Activated CD4-positive, alpha-beta T cell treated with anti-CD3 and anti-CD28 coated beads, Interleukin-2, amount 10 ng/mL, durations not matched to agents 24 days and 14 days (primary cell): ENCODE results near the gene HYKK. TPM values are rescaled to one million over a fixed set of nuclear protein-coding genes. Genes with fewer than 3 reads are reported as not detected.
"Not testable (repeated sequence)": the region's sequence is repeated elsewhere in the genome, so short reads cannot be mapped to it uniquely, and the experiment has no call there.

ENCODE experiments used
- DNase-seq: peaks from one replicate; pipeline ENCODE4 v3.0.0; 2022
- H3K27ac Mint-ChIP-seq: one replicate; pipeline ENCODE4 v1.8.0; 2022; ENCODE audit warnings: mild to moderate bottlenecking, mixed read lengths
- H3K27me3 Mint-ChIP-seq: one replicate; pipeline ENCODE4 v1.8.0; 2022; ENCODE audit warnings: mixed read lengths
- H3K36me3 Mint-ChIP-seq: one replicate; pipeline ENCODE4 v1.8.0; 2022; ENCODE audit warnings: low read depth, mild to moderate bottlenecking, mixed read lengths
- H3K4me1 Mint-ChIP-seq: one replicate; pipeline ENCODE4 v1.8.0; 2021; ENCODE audit warnings: mixed read lengths
- H3K4me3 Mint-ChIP-seq: one replicate; pipeline ENCODE4 v1.8.0; 2022; ENCODE audit warnings: mild to moderate bottlenecking, moderate library complexity, mixed read lengths
- H3K9me3 Mint-ChIP-seq: one replicate; pipeline ENCODE4 v1.8.0; 2021; ENCODE audit warnings: mixed read lengths
- intact Hi-C: fragments of 100-400 bp; cut with micrococcal nuclease; formaldehyde crosslinking; loops from one replicate; pipeline ENCODE4 v1.15.1; 2023
- total RNA-seq: library from RNA; stranded (reverse); gene quantifications from 2 replicates; pipeline ENCODE4 v1.2.3, GENCODE V29; 2022

Gene HYKK
- total RNA-seq, 1 donor from 2014 or later, result 1.6 TPM

DNA sequence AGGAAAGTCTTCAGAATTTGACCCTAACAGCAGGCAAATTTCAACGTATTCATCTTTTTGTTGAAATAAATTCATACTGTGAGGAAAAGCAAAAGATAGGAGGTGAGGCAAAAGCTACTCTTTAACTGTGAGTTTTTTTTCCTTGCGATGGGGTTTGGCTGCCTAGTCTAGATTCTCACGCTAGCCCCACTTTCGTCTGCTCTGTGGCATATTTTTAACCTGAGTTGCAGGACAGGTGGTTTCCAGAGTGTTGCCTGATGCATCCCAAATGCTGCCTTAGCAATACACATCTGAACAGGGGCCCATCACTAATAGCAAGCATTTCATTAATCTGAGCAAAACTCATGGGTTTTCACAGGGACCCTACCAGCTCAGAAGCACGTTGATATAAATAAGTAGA lies 44.5 kb downstream of the HYKK start:
- no peak overlapping the region for H3K27ac Mint-ChIP-seq
- intact Hi-C loops, result no loop called here
- H3K4me3 Mint-ChIP-seq, result no peak overlapping the region
- H3K9me3 Mint-ChIP-seq, result no peaks in the 10 kb centered on the region
- H3K4me1 Mint-ChIP-seq, result peaks cover 2% of the 10 kb centered on the region
- H3K27me3 Mint-ChIP-seq, result peaks cover 4% of the 10 kb centered on the region
- no peak for DNase-seq
- peaks cover 26% of the 10 kb centered on the region for H3K36me3 Mint-ChIP-seq

DNA sequence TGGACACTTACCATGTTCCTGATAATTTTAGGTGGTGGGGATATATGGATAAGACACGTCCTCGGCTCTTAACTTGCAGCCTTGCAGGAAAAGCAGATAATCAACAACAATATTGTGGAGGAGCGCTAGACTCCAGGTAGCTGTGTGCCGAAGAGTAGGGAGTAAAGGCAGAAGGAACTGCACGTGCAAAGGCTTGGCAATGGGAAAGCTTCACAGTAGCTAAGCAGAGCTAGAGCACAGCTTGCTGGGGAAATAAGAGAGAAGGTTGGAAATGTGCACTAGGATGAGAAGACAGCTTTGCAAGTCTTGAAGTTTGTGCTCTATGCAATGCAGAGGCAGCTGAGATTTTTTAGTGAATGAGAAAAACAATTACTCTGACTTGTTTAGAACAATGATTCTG lies 45.2 kb downstream of the HYKK start:
- DNase-seq, result no peak
- intact Hi-C loops, result no loop called here
- Mint-ChIP-seq H3K36me3 (peaks cover 24% of the 10 kb centered on the region), H3K4me1 (peaks cover 2% of the 10 kb centered on the region), H3K9me3 (no peaks in the 10 kb centered on the region), H3K4me3 (no peak overlapping the region), H3K27ac (no peak overlapping the region), H3K27me3 (peaks cover 4% of the 10 kb centered on the region)

DNA sequence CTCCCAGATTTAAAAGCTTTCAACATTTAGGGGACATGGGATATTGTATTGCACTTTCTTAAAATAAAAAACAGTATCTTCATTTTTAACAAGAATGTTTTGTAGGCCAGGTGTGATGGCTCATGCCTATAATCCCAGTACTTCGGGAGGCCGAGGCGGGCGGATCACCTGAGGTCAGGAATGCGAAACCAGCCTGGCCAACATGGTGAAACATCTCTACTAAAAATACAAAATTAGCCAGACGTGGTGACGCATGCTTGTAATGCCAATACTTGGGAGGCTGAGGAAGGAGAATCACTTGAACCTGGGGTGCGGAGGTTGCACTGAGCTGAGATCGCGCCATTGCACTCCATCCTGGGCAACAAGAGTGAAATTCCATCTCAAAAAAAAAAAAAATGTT lies 52.8 kb downstream of the HYKK start:
- H3K27me3 Mint-ChIP-seq, result peaks cover 23% of the 10 kb centered on the region
- H3K4me3 Mint-ChIP-seq, result not testable (repeated sequence)

DNA sequence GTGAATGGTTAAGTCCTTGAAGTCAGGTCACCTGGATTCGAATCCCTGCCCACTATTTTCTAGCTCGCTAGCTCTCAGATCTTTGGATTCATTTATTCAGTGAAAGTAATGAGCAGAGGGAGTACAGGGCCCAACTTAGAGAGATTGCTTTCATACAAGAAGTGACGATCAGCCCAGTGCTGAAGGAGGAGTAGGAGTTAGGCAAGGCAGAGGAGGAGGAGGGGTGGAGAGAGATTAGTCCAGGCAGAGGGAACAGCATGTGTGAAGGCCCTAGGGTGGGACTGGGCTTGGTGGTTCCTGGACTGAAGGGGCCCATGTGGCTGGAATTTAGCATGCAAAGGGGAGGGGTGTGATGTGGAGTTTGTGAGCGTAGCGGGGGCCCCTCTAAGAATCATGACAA lies 54.1 kb downstream of the HYKK start:
- intact Hi-C loops, result no loop called here
- no peak overlapping the region for H3K4me3 Mint-ChIP-seq
- no peak for DNase-seq
- H3K36me3 Mint-ChIP-seq, result no peaks in the 10 kb centered on the region
- H3K27me3 Mint-ChIP-seq, result peaks cover 28% of the 10 kb centered on the region
- H3K4me1 Mint-ChIP-seq, result peaks cover 19% of the 10 kb centered on the region
- H3K27ac Mint-ChIP-seq, result no peak overlapping the region
- H3K9me3 Mint-ChIP-seq, result no peaks in the 10 kb centered on the region

More for the DNA sequence above, 52.8 kb downstream of the HYKK start:
- intact Hi-C loops, H3K36me3 Mint-ChIP-seq, H3K9me3 Mint-ChIP-seq, DNase-seq, H3K27ac Mint-ChIP-seq: not testable (repeated sequence)
- peaks cover 10% of the 10 kb centered on the region for H3K4me1 Mint-ChIP-seq

DNA sequence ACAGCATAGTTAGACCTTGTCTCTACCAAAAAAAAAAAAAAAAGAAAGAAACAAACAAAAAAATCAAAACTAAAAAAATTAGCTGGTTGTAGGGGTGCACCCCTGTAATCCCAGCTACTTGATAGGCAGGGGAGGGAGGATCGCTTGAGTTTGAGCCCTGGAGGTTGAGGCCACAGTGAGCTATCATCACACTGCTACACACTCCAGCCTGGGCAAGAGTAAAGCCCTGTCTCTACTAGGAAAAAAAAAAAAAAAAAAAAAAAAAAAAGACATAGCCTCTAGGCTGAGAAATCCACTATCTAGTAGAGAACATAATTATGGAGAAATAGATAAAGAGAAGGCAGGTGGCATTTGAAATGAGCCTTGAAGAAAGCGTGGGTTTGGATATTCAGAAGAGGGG lies 55.7 kb downstream of the HYKK start:
- Mint-ChIP-seq H3K4me3 (no peak overlapping the region), H3K36me3 (no peaks in the 10 kb centered on the region), H3K27me3 (peaks cover 37% of the 10 kb centered on the region), H3K27ac (no peak overlapping the region), H3K4me1 (peaks cover 23% of the 10 kb centered on the region), H3K9me3 (no peaks in the 10 kb centered on the region)
- intact Hi-C loops, result no loop called here
- no peak for DNase-seq

DNA sequence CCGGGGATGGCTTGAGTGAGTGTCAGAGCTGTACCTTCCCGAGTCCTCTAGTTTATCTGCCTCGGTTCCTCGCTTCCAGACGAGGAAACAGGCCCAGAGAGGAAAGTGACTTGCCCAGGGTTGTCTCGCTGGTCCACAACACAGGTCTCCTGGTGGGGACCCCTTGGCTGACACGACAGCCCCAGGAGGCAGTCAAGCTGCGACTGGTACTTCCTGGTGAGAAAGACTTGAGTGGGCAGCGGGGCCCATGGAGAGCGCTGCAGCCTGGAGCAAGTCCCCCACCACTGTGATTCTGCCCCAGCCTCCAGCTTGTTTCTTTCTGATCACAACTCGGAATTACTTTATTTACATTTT lies 57.3 kb downstream of the HYKK start:
- H3K9me3 Mint-ChIP-seq, result no peaks in the 10 kb centered on the region
- intact Hi-C loops, result loop anchor here (1.0 kb wide), 1 partner anchor 24 kb away; the partner anchor contains the start of gene PSMA4
- H3K27me3 Mint-ChIP-seq, result peaks cover 33% of the 10 kb centered on the region
- peaks cover 23% of the 10 kb centered on the region for H3K4me1 Mint-ChIP-seq
- no peaks in the 10 kb centered on the region for H3K36me3 Mint-ChIP-seq
- no peak for DNase-seq
- H3K4me3 Mint-ChIP-seq, result peak overlapping the region; percentile 87
- H3K27ac Mint-ChIP-seq, result no peak overlapping the region

DNA sequence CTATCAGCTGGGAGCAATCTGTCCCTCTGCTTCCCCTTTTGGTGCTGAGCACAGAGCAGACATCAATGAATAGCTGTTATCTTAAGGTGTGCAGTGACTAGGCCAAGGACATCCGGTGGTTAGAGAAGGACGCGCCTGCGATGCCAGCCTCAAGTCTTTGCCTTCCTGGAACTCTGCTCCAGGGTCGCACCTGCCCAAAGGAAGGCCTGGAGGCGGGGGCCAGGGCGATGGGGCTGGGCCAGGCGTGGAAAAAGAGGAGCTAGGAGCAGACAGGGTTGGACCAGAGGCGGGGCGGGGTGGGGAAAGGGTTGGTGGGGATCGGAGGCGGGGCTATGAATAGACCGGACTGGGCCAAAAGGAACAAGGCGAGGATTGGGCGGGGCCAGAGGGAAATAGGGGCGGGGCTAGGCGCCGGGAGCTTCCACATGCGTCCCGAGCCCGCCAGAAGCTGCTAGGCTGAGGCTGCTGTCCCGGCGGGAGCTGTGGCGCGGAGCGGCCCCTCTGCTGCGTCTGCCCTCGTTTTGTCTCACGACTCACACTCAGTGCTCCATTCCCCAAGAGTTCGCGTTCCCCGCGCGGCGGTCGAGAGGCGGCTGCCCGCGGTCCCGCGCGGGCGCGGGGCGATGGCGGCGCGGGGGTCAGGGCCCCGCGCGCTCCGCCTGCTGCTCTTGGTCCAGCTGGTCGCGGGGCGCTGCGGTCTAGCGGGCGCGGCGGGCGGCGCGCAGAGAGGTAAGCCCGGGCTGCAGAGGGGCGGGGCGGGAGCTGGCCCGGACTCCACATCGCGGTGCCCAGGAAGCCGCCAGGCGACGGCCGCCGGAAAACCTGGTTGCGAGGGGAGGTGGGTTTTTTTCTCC lies 57.9 kb downstream of the HYKK start, which contains the start of gene CHRNA5:
CHRNA5 (plus strand) TSS at position 424 of the 854 bp plus-strand sequence; CDS start at position 624, 200 bp downstream.
- Mint-ChIP-seq H3K4me3 (peak within 1 kb of the TSS; percentile 87), H3K36me3 (no peaks in the 10 kb centered on the region), H3K9me3 (no peaks in the 10 kb centered on the region), H3K27ac (peak within 1 kb of the TSS; percentile 78), H3K4me1 (peaks cover 23% of the 10 kb centered on the region), H3K27me3 (peaks cover 33% of the 10 kb centered on the region)
- DNase-seq, result peak; percentile 87
- intact Hi-C loops, result loop anchor here (1.0 kb wide), 1 partner anchor 25 kb away; the partner anchor contains the start of gene PSMA4

DNA sequence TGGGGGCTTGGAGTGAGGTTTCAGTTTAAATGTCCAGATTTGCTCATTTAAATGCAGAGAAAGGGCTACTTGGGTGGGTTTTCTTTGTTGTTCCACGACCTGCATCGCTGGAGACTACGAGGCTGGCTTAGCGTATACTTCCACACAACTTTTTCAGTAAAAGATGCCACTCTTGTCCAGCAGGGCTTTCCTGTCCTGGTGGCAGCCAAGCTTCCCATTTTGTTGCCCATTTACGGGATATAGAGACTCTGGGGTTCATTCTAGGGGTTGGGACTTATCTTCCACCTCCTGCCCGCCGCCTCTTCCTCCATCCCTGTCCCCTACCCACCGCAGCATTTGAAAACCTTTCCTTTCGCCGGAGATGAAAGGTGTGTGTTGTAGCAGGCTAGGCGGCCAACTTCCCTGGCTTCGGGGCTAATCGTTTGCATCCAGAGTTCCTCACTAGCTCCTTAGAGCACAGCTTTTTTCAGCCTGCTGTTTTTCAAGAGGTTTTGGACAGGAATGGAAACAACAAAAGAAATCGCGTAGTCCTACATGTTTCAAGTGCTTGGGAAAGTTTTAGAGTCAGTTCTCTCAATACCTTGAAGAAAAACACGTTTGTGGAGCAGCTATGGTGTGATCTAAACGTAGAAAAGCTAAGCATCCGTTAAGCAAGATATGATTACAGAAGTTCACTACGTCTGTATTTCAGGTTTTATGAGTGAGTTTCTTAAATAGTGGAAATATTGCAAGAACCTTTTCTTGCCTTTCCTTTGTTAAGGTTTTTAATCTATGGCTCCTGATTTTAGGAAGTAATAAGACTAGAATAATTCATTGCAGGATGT lies 58.8 kb downstream of the HYKK start:
- Mint-ChIP-seq H3K4me3 (peak overlapping the region; percentile 87), H3K9me3 (no peaks in the 10 kb centered on the region), H3K27ac (peak overlapping the region; percentile 43), H3K4me1 (peaks cover 23% of the 10 kb centered on the region), H3K36me3 (no peaks in the 10 kb centered on the region), H3K27me3 (peaks cover 33% of the 10 kb centered on the region)
- intact Hi-C loops, result loop anchor here (1.0 kb wide), 1 partner anchor 26 kb away; the partner anchor contains the start of gene PSMA4
- no peak for DNase-seq

DNA sequence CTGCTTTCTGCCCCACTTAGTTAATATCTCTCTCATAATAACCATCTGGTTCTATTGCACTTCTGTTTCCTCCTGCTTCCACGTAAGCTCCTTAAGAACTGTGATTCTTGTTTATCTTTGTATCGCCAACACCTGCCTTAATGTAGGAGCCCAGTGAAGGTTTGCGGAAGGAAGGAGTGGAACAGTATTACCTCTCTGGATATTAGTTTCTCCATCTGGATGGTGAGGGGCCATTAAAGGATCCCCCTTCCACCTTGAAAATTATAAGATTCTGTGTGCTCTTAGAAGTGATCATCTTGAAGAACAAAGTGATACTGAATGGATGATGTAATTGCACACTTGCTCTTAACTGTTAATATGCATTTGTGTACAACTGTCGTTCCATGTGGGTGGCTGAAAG lies 60.2 kb downstream of the HYKK start:
- Mint-ChIP-seq H3K36me3 (no peaks in the 10 kb centered on the region), H3K4me1 (peaks cover 22% of the 10 kb centered on the region), H3K9me3 (no peaks in the 10 kb centered on the region), H3K4me3 (no peak overlapping the region), H3K27ac (no peak overlapping the region), H3K27me3 (peaks cover 26% of the 10 kb centered on the region)
- intact Hi-C loops, result no loop called here
- DNase-seq, result no peak

DNA sequence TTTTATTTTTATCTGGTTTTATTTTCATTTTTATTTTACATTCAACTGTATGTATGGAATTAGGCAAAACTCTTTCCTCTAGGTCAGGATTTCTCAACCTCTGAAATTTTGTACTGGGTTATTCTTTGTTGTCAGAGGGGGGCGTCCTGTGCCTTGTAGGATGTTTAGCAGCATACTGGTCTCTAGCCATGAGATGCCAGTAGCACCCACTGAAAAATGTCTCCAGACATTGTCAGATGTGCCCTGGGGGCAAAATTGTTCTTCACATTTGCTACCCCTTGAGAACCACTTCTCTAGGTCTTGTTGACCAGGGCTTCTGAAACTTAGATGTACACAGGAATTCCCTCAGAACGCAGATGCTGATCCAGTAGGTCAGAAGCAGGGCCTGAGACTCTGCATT lies 63.3 kb downstream of the HYKK start:
- DNase-seq, result no peak
- intact Hi-C loops, result no loop called here
- no peaks in the 10 kb centered on the region for H3K9me3 Mint-ChIP-seq
- no peaks in the 10 kb centered on the region for H3K36me3 Mint-ChIP-seq
- no peak overlapping the region for H3K27ac Mint-ChIP-seq
- H3K27me3 Mint-ChIP-seq, result peaks cover 15% of the 10 kb centered on the region
- H3K4me3 Mint-ChIP-seq, result no peak overlapping the region
- peaks cover 11% of the 10 kb centered on the region for H3K4me1 Mint-ChIP-seq

DNA sequence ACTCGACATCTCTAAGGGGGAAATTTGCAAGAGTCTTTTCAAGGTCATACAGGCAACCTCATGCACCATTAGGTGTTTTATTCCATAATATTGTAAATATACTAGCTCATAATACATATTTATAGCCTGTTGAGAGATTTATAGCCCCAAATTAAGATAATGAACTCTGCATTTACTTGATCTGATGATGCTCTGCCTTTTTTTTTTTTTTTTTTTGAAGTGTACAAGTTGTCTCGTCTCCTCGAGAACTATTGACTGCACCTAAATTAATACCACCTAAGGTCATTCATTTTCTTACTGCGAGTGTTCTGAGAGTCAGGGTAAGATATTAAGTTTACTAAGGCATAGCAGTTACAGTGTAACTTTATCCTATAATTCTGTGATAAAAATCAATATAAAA lies 64.0 kb downstream of the HYKK start:
- Mint-ChIP-seq H3K27me3 (peaks cover 11% of the 10 kb centered on the region), H3K36me3 (no peaks in the 10 kb centered on the region), H3K4me3 (no peak overlapping the region), H3K4me1 (peaks cover 5% of the 10 kb centered on the region), H3K9me3 (no peaks in the 10 kb centered on the region), H3K27ac (no peak overlapping the region)
- no peak for DNase-seq
- intact Hi-C loops, result no loop called here

DNA sequence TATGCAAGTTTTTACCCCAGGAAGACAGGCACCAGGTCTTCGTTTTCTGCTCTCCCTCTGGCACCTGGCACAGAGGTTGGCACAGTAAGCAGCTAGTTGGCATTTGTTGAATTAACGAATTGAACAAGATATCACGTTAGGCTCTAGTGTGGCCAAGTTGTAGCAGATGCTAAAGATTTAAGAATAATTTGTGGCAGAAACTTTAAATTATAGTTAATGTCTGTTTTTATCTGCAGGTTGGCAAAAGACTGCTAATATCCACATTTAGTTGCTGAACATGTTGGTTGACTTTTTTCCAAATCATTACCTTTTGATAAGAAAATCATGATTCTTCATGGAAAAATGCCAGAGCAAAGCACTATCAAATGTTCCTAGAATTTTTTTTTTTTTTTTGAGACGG lies 66.0 kb downstream of the HYKK start:
- Mint-ChIP-seq H3K4me1 (no peaks in the 10 kb centered on the region), H3K36me3 (no peaks in the 10 kb centered on the region), H3K27me3 (peaks cover 2% of the 10 kb centered on the region), H3K4me3 (no peak overlapping the region), H3K9me3 (no peaks in the 10 kb centered on the region), H3K27ac (no peak overlapping the region)
- intact Hi-C loops, result no loop called here
- no peak for DNase-seq

DNA sequence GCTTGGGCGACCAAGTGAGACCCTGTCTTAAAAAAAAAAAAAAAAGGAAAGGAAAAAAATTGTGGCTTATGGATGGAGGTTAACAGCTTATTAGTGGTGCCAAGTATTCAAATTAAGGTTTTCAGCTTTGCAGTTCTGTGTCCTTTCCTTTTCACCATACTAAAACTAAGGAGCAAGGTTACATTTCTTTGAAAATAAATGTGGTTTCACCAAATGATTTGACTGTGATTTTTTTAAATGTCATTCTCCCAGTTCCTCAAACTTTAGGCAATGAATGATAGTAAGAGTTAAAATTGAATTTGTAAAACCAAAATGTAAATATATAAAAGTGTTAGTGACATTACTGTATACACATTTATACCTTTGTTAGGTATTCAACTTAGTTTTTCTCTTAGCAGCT lies 67.6 kb downstream of the HYKK start:
- Mint-ChIP-seq H3K27ac (no peak overlapping the region), H3K9me3 (no peaks in the 10 kb centered on the region), H3K4me3 (no peak overlapping the region), H3K4me1 (no peaks in the 10 kb centered on the region), H3K27me3 (peaks cover 2% of the 10 kb centered on the region), H3K36me3 (no peaks in the 10 kb centered on the region)
- no peak for DNase-seq
- intact Hi-C loops, result no loop called here
